Neural cell (in vitro differentiated cells): ENCODE results near the gene ZNF202. TPM values are rescaled to one million over a fixed set of nuclear protein-coding genes. Genes with fewer than 3 reads are reported as not detected.
A peak's percentile ranks its signal among the peaks of the same experiment; 100 is the strongest.

Source experiments
- H2AFZ ChIP-seq: fragments of 200-600, 300-800 bp; sonication (generic), shearing (Covaris generic); 2 replicates; pipeline ENCODE4 v1.6.0; 2014; ENCODE audit warnings: low read depth, mild to moderate bottlenecking, antibody characterized with exemption, low read length, moderate library complexity
- H3F3A ChIP-seq: fragments of 200-600 bp; shearing (Covaris generic); 2 replicates; pipeline ENCODE4 v1.6.1; 2016; ENCODE audit warnings: mild to moderate bottlenecking, moderate library complexity, mixed read lengths, antibody characterized with exemption, low read length; ENCODE audit not compliant: insufficient read depth, poor library complexity, severe bottlenecking
- H3K27ac ChIP-seq: fragments of 200-600, 300-800 bp; sonication (generic), shearing (Covaris generic); 2 replicates; pipeline ENCODE4 v1.5.1; 2014; ENCODE audit warnings: mild to moderate bottlenecking, low read length, moderate library complexity
- H3K27me3 ChIP-seq: fragments of 300-800, 200-600 bp; sonication (generic), shearing (Covaris generic); 2 replicates; pipeline ENCODE4 v1.6.0; 2014; ENCODE audit warnings: mild to moderate bottlenecking, low read depth, low read length, moderate library complexity; ENCODE audit not compliant: insufficient read depth
- H3K36me3 ChIP-seq: fragments of 300-800, 200-600 bp; sonication (generic), shearing (Covaris generic); 2 replicates; pipeline ENCODE4 v1.5.1; 2014; ENCODE audit warnings: mild to moderate bottlenecking, antibody characterized with exemption, low read length, moderate library complexity; ENCODE audit not compliant: insufficient read depth
- H3K4me2 ChIP-seq: fragments of 300-800, 200-600 bp; sonication (generic), shearing (Covaris generic); 2 replicates; pipeline ENCODE4 v1.6.0; 2014; ENCODE audit warnings: mild to moderate bottlenecking, low read length
- H3K4me3 ChIP-seq: fragments of 300-800, 200-600 bp; sonication (generic), shearing (Covaris generic); 2 replicates; pipeline ENCODE4 v1.5.1; 2014; ENCODE audit warnings: mild to moderate bottlenecking, low read length, moderate library complexity
- H3K79me2 ChIP-seq: fragments of 200-600 bp; shearing (Covaris generic); replicated peaks from 2 replicates; pipeline ENCODE4 v1.6.0; 2014; ENCODE audit warnings: mild to moderate bottlenecking, low read length, moderate library complexity; ENCODE audit not compliant: insufficient read depth
- H3K9ac ChIP-seq: fragments of 300-800, 200-600 bp; sonication (generic), shearing (Covaris generic); 2 replicates; pipeline ENCODE4 v1.6.1; 2016; ENCODE audit warnings: mild to moderate bottlenecking, low read length, mixed read lengths
- H3K9me2 ChIP-seq: fragments of 200-600 bp; shearing (Covaris generic); 2 replicates; pipeline ENCODE4 v1.6.1; 2016; ENCODE audit warnings: mild to moderate bottlenecking, low read length, mixed read lengths; ENCODE audit not compliant: insufficient read depth
- H3K9me3 ChIP-seq: fragments of 200-600, 300-800 bp; sonication (generic), shearing (Covaris generic); 2 replicates; pipeline ENCODE4 v1.6.1; 2016; ENCODE audit warnings: mild to moderate bottlenecking, mixed run types, low read length, moderate library complexity, mixed read lengths
- H4K20me1 ChIP-seq: fragments of 200-600 bp; shearing (Covaris generic); 2 replicates; pipeline ENCODE4 v1.6.1; 2016; ENCODE audit warnings: mild to moderate bottlenecking, mixed run types; ENCODE audit not compliant: insufficient read depth
- CTCF ChIP-seq: fragments of 450-650 bp; IDR thresholded peaks from 2 replicates; pipeline ENCODE4 v1.5.1; 2014; ENCODE audit warnings: antibody characterized with exemption, mild to moderate bottlenecking, moderate library complexity; ENCODE audit not compliant: poor library complexity, severe bottlenecking
- EP300 ChIP-seq: fragments of 450-650 bp; conservative IDR thresholded peaks from 2 replicates; pipeline ENCODE4 v1.6.1; 2014; ENCODE audit warnings: antibody characterized with exemption, mild to moderate bottlenecking, moderate library complexity; ENCODE audit not compliant: poor library complexity, severe bottlenecking
- EZH2 ChIP-seq: fragments of 200-600, 300-800 bp; shearing (Covaris generic), sonication (generic); IDR thresholded peaks from 2 replicates; pipeline ENCODE4 v1.6.1; 2014; ENCODE audit warnings: antibody characterized with exemption, low read length, borderline replicate concordance, mild to moderate bottlenecking; ENCODE audit not compliant: insufficient read depth, poor library complexity, severe bottlenecking
- MXI1 ChIP-seq: fragments of 450-650 bp; conservative IDR thresholded peaks from 2 replicates; pipeline ENCODE4 v1.6.1; 2014; ENCODE audit warnings: antibody characterized with exemption, mild to moderate bottlenecking; ENCODE audit not compliant: poor library complexity, severe bottlenecking
- POLR2AphosphoS5 ChIP-seq: IDR thresholded peaks from 2 replicates; pipeline ENCODE4 v1.6.1; 2012
- RAD21 ChIP-seq: fragments of 450-650 bp; conservative IDR thresholded peaks from 2 replicates; pipeline ENCODE4 v1.6.1; 2014; ENCODE audit warnings: antibody characterized with exemption, mild to moderate bottlenecking, moderate library complexity
- REST ChIP-seq: IDR thresholded peaks from 2 replicates; pipeline ENCODE4 v1.6.1; 2012; ENCODE audit warnings: borderline replicate concordance
- SMC3 ChIP-seq: fragments of 450-650 bp; conservative IDR thresholded peaks from 2 replicates; pipeline ENCODE4 v1.6.1; 2014; ENCODE audit warnings: antibody characterized with exemption, mild to moderate bottlenecking, moderate library complexity; ENCODE audit not compliant: poor library complexity
- TAF1 ChIP-seq: IDR thresholded peaks from 2 replicates; pipeline ENCODE4 v1.6.1; 2012; ENCODE audit warnings: low read depth
- polyA plus RNA-seq: library from polyadenylated mRNA; depleted of rRNA; stranded (reverse); fragments of >200 nt; gene quantifications from 2 replicates; pipeline ENCODE4 v1.2.3, GENCODE V29; 2014

The ZNF202 gene
- polyA plus RNA-seq, 1 donor from 2014 or later, result 30.4 TPM

GRCh38 chr11:123690485-123690884, 51.0 kb downstream of the ZNF202 start:
- Histone ChIP-seq H3K4me2 (no peak overlapping the region), H3F3A (no peaks in the 10 kb centered on the region), H3K4me3 (no peak overlapping the region), H4K20me1 (no peaks in the 10 kb centered on the region), H3K9ac (no peak overlapping the region), H3K27ac (no peak overlapping the region), H2AFZ (no peak overlapping the region), H3K9me3 (no peaks in the 10 kb centered on the region), H3K79me2 (no peaks in the 10 kb centered on the region), H3K27me3 (no peaks in the 10 kb centered on the region), H3K36me3 (no peaks in the 10 kb centered on the region), H3K9me2 (no peaks in the 10 kb centered on the region)
- TF ChIP-seq POLR2AphosphoS5 (no peak), REST (no peak), EZH2 (no peak), MXI1 (no peak), EP300 (no peak), RAD21 (no peak), TAF1 (no peak), CTCF (no peak), SMC3 (no peak)

- no peaks in the 10 kb centered on the region for H3K9me3 ChIP-seq
- H3K36me3 ChIP-seq, result no peaks in the 10 kb centered on the region
- no peaks in the 10 kb centered on the region for H3K27me3 ChIP-seq
- H2AFZ ChIP-seq, result no peak overlapping the region
- peaks cover 3% of the 10 kb centered on the region for H3F3A ChIP-seq
- TF ChIP-seq EP300, result no peak
- no peak for TF ChIP-seq CTCF
- no peak for TF ChIP-seq MXI1
- no peak for TF ChIP-seq POLR2AphosphoS5
- TF ChIP-seq EZH2, result no peak
- TF ChIP-seq RAD21, result no peak
- no peak for TF ChIP-seq REST
- TF ChIP-seq SMC3, result no peak
- no peak for TF ChIP-seq TAF1
- H3K4me3 ChIP-seq, result no peak overlapping the region
- H3K79me2 ChIP-seq, result no peaks in the 10 kb centered on the region
- H3K9ac ChIP-seq, result no peak overlapping the region
- H3K4me2 ChIP-seq, result no peak overlapping the region
- H3K27ac ChIP-seq, result peak overlapping the region; percentile 96
- no peaks in the 10 kb centered on the region for H3K9me2 ChIP-seq
- no peaks in the 10 kb centered on the region for H4K20me1 ChIP-seq
Observed at GRCh38 chr11:123684601-123685000, 56.9 kb downstream of the ZNF202 start.
